SK-N-MC (cell line): ENCODE measurements around the gene NPC1.

Experiments used
- EZH2 ChIP-seq: fragments of 200-600 bp; sonication (generic); IDR thresholded peaks from one replicate; pipeline ENCODE4 v1.6.1; 2017; ENCODE audit warnings: antibody characterized with exemption
- FOXP2 ChIP-seq: optimal IDR thresholded peaks from 2 replicates; pipeline ENCODE3; 2011; ENCODE audit warnings: mild to moderate bottlenecking, moderate library complexity; ENCODE audit not compliant: insufficient read depth; ENCODE audit errors: extremely low read length, control extremely low read depth
- POLR2AphosphoS5 ChIP-seq: IDR thresholded peaks from 2 replicates; pipeline ENCODE4 v1.6.1; 2012; ENCODE audit warnings: mild to moderate bottlenecking, low read depth, low read length, borderline replicate concordance

- TF ChIP-seq EZH2 (no peak), POLR2AphosphoS5 (no peak), FOXP2 (no peak)
Measured at GRCh38 chr18:23539911-23540525, 46.3 kb downstream of the NPC1 start.
